Neural cell (in vitro differentiated cells): ENCODE results near the gene P4HA3.
"Not testable (repeated sequence)": the region's sequence is repeated elsewhere in the genome, so short reads cannot be mapped to it uniquely, and the experiment has no call there.

Source experiments
- CTCF ChIP-seq: fragments of 450-650 bp; IDR thresholded peaks from 2 replicates; pipeline ENCODE4 v1.5.1; 2014; ENCODE audit warnings: antibody characterized with exemption, mild to moderate bottlenecking, moderate library complexity; ENCODE audit not compliant: poor library complexity, severe bottlenecking
- EZH2 ChIP-seq: fragments of 200-600, 300-800 bp; shearing (Covaris generic), sonication (generic); IDR thresholded peaks from 2 replicates; pipeline ENCODE4 v1.6.1; 2014; ENCODE audit warnings: antibody characterized with exemption, low read length, borderline replicate concordance, mild to moderate bottlenecking; ENCODE audit not compliant: insufficient read depth, poor library complexity, severe bottlenecking
- POLR2AphosphoS5 ChIP-seq: IDR thresholded peaks from 2 replicates; pipeline ENCODE4 v1.6.1; 2012
- RAD21 ChIP-seq: fragments of 450-650 bp; conservative IDR thresholded peaks from 2 replicates; pipeline ENCODE4 v1.6.1; 2014; ENCODE audit warnings: antibody characterized with exemption, mild to moderate bottlenecking, moderate library complexity
- SMC3 ChIP-seq: fragments of 450-650 bp; conservative IDR thresholded peaks from 2 replicates; pipeline ENCODE4 v1.6.1; 2014; ENCODE audit warnings: antibody characterized with exemption, mild to moderate bottlenecking, moderate library complexity; ENCODE audit not compliant: poor library complexity
- TF ChIP-seq, protein P1 (sequence below): IDR thresholded peaks from 2 replicates; pipeline ENCODE4 v1.6.1; 2012; ENCODE audit warnings: borderline replicate concordance

DNA sequence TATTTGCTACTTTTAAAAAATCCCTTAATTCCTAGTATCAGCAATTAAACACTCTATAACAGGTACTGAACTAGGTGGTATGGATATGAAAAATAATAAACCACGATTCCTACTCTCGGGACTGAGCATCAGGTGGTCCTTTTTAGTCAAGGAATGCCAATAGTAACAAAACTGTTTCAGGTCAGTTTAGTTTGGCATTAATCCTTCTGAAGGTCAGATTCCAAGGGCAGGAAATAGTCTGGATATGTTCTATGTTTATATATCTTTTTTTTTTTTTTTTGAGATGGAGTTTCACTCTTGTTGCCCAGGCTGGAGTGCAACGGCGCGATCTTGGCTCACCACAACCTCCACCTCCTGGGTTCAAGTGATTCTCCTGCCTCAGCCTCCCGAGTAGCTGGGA lies 19.6 kb upstream of the P4HA3 start:
- TF ChIP-seq CTCF, POLR2AphosphoS5, RAD21, SMC3, EZH2: not testable (repeated sequence)
- TF ChIP-seq, protein P1, sequence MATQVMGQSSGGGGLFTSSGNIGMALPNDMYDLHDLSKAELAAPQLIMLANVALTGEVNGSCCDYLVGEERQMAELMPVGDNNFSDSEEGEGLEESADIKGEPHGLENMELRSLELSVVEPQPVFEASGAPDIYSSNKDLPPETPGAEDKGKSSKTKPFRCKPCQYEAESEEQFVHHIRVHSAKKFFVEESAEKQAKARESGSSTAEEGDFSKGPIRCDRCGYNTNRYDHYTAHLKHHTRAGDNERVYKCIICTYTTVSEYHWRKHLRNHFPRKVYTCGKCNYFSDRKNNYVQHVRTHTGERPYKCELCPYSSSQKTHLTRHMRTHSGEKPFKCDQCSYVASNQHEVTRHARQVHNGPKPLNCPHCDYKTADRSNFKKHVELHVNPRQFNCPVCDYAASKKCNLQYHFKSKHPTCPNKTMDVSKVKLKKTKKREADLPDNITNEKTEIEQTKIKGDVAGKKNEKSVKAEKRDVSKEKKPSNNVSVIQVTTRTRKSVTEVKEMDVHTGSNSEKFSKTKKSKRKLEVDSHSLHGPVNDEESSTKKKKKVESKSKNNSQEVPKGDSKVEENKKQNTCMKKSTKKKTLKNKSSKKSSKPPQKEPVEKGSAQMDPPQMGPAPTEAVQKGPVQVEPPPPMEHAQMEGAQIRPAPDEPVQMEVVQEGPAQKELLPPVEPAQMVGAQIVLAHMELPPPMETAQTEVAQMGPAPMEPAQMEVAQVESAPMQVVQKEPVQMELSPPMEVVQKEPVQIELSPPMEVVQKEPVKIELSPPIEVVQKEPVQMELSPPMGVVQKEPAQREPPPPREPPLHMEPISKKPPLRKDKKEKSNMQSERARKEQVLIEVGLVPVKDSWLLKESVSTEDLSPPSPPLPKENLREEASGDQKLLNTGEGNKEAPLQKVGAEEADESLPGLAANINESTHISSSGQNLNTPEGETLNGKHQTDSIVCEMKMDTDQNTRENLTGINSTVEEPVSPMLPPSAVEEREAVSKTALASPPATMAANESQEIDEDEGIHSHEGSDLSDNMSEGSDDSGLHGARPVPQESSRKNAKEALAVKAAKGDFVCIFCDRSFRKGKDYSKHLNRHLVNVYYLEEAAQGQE: not testable (repeated sequence)
